ENCODE results near the gene IRF2BP1. TPM values are rescaled to one million over a fixed set of nuclear protein-coding genes. Genes with fewer than 3 reads are reported as not detected.

The IRF2BP1 gene
- polyA plus RNA-seq (ENCODE audit: insufficient read length in 3 of 3) = 10 to 100 TPM; 20.3 to 32.8 (median 27.2) TPM
- long read RNA-seq, donor 1, transcript IRF2BP1-201 (1 exons, 2,564 nt) = major isoform, 28 of 28 reads
- long read RNA-seq, donor 1, partial matches to known transcripts = 0 of 28 reads
- long read RNA-seq, donor 1, other reads (novel, unspliced or antisense) = 0 of 28 reads
- long read RNA-seq, donor 2, transcript IRF2BP1-201 (1 exons, 2,564 nt) = major isoform, 28 of 28 reads
- long read RNA-seq, donor 2, partial matches to known transcripts = 0 of 28 reads
- long read RNA-seq, donor 2, other reads (novel, unspliced or antisense) = 0 of 28 reads
- long read RNA-seq, donor 3, transcript IRF2BP1-201 (1 exons, 2,564 nt) = major isoform, 26 of 26 reads
- long read RNA-seq, donor 3, partial matches to known transcripts = 0 of 26 reads
- long read RNA-seq, donor 3, other reads (novel, unspliced or antisense) = 0 of 26 reads
- long read RNA-seq, donor 4, transcript IRF2BP1-201 (1 exons, 2,564 nt) = major isoform, 33 of 33 reads
- long read RNA-seq, donor 4, partial matches to known transcripts = 0 of 33 reads
- long read RNA-seq, donor 4, other reads (novel, unspliced or antisense) = 0 of 33 reads
- long read RNA-seq, donor 5, transcript IRF2BP1-201 (1 exons, 2,564 nt) = major isoform, 19 of 19 reads
- long read RNA-seq, donor 5, partial matches to known transcripts = 0 of 19 reads
- long read RNA-seq, donor 5, other reads (novel, unspliced or antisense) = 0 of 19 reads
- long read RNA-seq, donor 6, transcript IRF2BP1-201 (1 exons, 2,564 nt) = major isoform, 22 of 22 reads
- long read RNA-seq, donor 6, partial matches to known transcripts = 0 of 22 reads
- long read RNA-seq, donor 6, other reads (novel, unspliced or antisense) = 0 of 22 reads
- long read RNA-seq, donor 7, transcript IRF2BP1-201 (1 exons, 2,564 nt) = major isoform, 45 of 45 reads
- long read RNA-seq, donor 7, partial matches to known transcripts = 0 of 45 reads
- long read RNA-seq, donor 7, other reads (novel, unspliced or antisense) = 0 of 45 reads
- long read RNA-seq, donor 8, transcript IRF2BP1-201 (1 exons, 2,564 nt) = major isoform, 10 of 10 reads
- long read RNA-seq, donor 8, partial matches to known transcripts = 0 of 10 reads
- long read RNA-seq, donor 8, other reads (novel, unspliced or antisense) = 0 of 10 reads
- long read RNA-seq, donor 9, transcript IRF2BP1-201 (1 exons, 2,564 nt) = major isoform, 31 of 31 reads
- long read RNA-seq, donor 9, partial matches to known transcripts = 0 of 31 reads
- long read RNA-seq, donor 9, other reads (novel, unspliced or antisense) = 0 of 31 reads
- long read RNA-seq, donor 10, transcript IRF2BP1-201 (1 exons, 2,564 nt) = major isoform, 38 of 38 reads
- long read RNA-seq, donor 10, partial matches to known transcripts = 0 of 38 reads
- long read RNA-seq, donor 10, other reads (novel, unspliced or antisense) = 0 of 38 reads
- long read RNA-seq, donor 11, transcript IRF2BP1-201 (1 exons, 2,564 nt) = major isoform, 17 of 17 reads
- long read RNA-seq, donor 11, partial matches to known transcripts = 0 of 17 reads
- long read RNA-seq, donor 11, other reads (novel, unspliced or antisense) = 0 of 17 reads
- long read RNA-seq, donor 12, transcript IRF2BP1-201 (1 exons, 2,564 nt) = major isoform, 29 of 29 reads
- long read RNA-seq, donor 12, partial matches to known transcripts = 0 of 29 reads
- long read RNA-seq, donor 12, other reads (novel, unspliced or antisense) = 0 of 29 reads
- long read RNA-seq, donor 13, transcript IRF2BP1-201 (1 exons, 2,564 nt) = major isoform, 18 of 18 reads
- long read RNA-seq, donor 13, partial matches to known transcripts = 0 of 18 reads
- long read RNA-seq, donor 13, other reads (novel, unspliced or antisense) = 0 of 18 reads
- long read RNA-seq, donor 14 = 0 reads
- long read RNA-seq, donor 15, transcript IRF2BP1-201 (1 exons, 2,564 nt) = major isoform, 40 of 40 reads
- long read RNA-seq, donor 15, partial matches to known transcripts = 0 of 40 reads
- long read RNA-seq, donor 15, other reads (novel, unspliced or antisense) = 0 of 40 reads
- long read RNA-seq, donor 16, transcript IRF2BP1-201 (1 exons, 2,564 nt) = major isoform, 21 of 21 reads
- long read RNA-seq, donor 16, partial matches to known transcripts = 0 of 21 reads
- long read RNA-seq, donor 16, other reads (novel, unspliced or antisense) = 0 of 21 reads

GRCh38 chr19:45885556-45886426 is at the start of gene IRF2BP1:
TSS of gene IRF2BP1 (minus strand) at chr19:45886141. CDS start at chr19:45885774, 367 bp downstream.
- DNase-seq = peak; percentile 93

DNA sequence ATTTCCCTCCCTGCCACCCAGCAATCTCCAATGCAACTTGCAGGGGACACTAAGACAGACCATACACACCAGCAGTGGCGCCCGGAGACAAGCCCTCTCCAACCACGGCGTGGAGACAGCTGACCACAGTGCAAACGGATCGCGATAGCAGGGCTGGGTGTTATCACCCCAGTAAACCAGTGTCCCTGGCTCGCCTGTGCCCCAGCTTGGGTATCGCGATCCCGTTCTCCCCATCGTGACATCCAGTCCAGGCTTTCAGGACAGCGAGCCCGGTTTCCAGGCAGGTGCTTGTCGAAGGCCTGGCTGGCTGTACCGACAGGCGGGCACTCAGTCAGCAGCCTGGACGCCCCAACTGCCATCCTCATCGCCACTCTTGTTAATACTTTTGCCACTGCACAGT is 49.3 kb upstream of the IRF2BP1 start:
- no peak for DNase-seq

GRCh38 chr19:45934551-45935230 is 48.8 kb upstream of the IRF2BP1 start:
- no peak for DNase-seq

GRCh38 chr19:45933759-45934158 is 47.8 kb upstream of the IRF2BP1 start:
- DNase-seq = no peak

DNA sequence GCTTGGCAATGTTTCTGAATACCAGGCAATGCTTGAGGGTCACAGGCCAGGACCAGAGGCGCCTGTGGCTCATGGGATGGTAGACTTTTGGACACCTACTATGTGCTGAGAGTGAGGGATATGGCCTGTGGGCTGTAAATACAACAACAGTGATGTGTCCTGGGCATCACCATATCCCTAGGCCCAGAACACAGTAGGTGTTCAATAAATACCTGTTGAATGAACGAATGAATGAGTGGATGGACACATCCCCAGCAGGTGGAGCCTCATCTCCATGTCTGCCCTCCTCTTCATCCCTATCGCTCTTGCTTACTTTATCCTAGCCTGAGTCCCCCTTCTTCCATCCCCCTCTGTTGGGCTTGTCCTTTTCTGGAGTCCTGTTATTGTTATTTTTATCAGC is 45.1 kb upstream of the IRF2BP1 start:
- DNase-seq = no peak

- DNase-seq = no peak
Measured at GRCh38 chr19:45929247-45929646, 43.3 kb upstream of the IRF2BP1 start.

DNA sequence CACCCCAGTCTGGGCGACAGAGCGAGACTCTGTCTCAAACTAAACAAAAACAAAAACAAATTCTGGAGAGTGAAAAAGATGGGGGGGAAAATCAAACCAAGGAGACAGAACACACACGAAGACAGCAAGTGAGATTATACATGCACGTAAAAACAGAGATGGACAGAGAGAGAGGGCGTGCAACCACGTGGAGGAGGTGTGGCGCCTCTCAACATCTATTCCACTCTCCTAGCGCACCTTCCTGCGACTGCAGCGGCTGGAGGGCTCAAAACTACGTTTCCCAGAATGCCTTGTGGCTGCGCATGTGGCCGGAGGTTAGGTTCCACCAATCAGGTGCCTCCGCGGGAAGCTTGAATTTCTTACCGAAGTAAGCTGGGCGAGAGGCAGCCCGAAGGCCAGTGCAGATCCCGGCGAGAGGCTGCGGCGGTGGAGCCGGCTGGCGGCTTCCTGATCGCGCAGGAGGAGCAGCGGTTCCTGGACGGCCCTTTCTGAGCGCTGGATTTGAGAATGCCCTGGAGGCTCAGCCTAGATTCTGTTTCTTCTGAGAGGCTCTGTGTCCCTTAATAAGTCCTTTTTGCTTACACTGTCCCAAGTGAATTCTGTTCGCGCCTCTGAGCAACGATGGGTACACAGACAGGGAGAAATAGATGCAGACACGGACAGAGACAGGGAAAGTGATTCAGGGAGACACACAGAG is 41.8 kb upstream of the IRF2BP1 start:
- peak; percentile 85 for DNase-seq

- DNase-seq = no peak
Measured at GRCh38 chr19:45924891-45925447, 39.0 kb upstream of the IRF2BP1 start.

GRCh38 chr19:45922281-45922680 is 36.3 kb upstream of the IRF2BP1 start:
- DNase-seq = no peak

GRCh38 chr19:45920458-45920857 is 34.5 kb upstream of the IRF2BP1 start:
- DNase-seq = no peak

DNA sequence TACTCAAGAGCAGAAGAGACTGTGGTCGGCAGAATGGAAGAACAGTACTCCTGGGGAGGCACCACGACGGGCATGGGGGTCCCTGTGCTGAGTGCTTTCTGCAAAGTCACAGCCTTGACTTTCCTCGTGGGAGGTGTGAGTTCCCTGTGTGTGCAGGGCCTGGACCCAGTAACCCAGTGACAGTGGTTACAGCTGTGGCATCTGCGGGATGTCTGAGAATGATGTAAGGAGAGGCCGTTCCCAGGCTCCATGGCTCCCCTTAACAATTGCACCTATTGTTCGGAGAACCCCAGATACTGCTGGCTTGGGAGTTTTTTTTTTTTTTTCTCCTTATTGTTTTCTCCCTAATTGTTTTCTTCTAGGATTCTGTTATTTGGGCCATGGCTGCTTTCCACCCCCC is 33.7 kb upstream of the IRF2BP1 start:
- no peak for DNase-seq

GRCh38 chr19:45918721-45919120 is 32.8 kb upstream of the IRF2BP1 start:
- no peak for DNase-seq

- no peak for DNase-seq
Measured at GRCh38 chr19:45917421-45918091, 31.6 kb upstream of the IRF2BP1 start.

DNA sequence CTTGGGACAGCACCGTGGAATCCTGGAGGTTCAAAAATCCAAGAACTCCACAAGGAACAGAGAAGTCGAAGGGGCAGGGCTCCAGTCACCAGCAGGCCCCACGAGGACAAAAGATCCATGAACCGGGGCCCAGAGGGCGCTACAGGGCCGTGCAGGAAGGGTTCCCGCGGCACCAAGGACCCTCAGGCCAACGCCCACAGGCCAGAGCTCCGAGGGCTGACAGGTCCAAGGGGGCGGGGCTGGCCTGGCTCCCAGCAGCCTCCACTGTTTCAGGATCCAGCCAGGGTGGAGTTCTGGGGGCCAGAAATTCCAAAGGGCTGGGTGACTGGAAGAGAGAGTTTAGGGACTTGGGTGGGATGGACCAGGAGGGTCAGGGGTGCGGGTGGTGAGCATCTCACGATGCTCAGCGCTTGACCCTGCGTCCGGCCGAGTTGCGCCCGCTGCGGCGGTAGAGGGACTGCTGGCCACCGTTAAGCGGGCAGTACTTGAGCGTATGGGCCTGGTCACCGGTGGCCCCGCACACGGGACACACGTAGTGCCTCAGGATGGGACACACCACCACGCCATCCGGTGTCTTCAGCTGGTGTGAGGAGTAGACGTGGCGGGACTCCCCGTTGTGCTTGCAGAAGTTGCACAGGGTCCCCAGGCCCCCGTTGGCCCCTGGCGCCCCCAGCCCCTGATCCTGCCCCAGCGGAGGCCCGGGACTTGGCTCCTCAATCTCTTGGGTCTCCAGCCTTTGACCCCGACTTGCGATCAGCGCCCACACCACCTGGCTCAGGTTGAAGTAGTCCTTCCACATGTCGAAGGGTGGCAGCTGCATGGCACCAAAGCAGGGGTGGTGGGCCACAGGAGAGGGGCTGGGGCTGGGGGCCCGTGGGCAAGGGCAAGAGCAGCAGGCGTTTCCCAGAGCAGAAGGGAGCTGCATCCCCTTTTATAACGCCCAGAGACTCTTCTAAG is 28.2 kb upstream of the IRF2BP1 start, which contains the start of gene NANOS2:
TSS of gene NANOS2 (minus strand) at position 905 of the 957 bp plus-strand sequence. CDS start at position 820, 85 bp downstream.
- no peak for DNase-seq

- no peak for DNase-seq
Measured at GRCh38 chr19:45911291-45911690, 25.4 kb upstream of the IRF2BP1 start.
